Measurements from ENCODE around the gene ABTB1.

The ABTB1 gene

GRCh38 chr3:127716384-127716783 lies 43.6 kb downstream of the ABTB1 start:
- Mint-ChIP-seq H3K36me3 (no peaks in the 10 kb centered on the region), H3K4me3 (no peak overlapping the region), H3K4me1 (no peaks in the 10 kb centered on the region), H3K9me3 (no peaks in the 10 kb centered on the region), H3K27ac (no peak overlapping the region), H3K27me3 (no peaks in the 10 kb centered on the region)
- ATAC-seq (ENCODE audit: low read depth) (no peak), DNase-seq (ENCODE audit: low spot score in 2 of 2) (no peak)

- Mint-ChIP-seq H3K4me1 (no peaks in the 10 kb centered on the region), H3K4me3 (no peak overlapping the region), H3K27ac (no peak overlapping the region), H3K36me3 (no peaks in the 10 kb centered on the region), H3K9me3 (no peaks in the 10 kb centered on the region), H3K27me3 (no peaks in the 10 kb centered on the region)
- DNase-seq (ENCODE audit: low spot score in 2 of 2) (no peak), ATAC-seq (ENCODE audit: low read depth) (no peak)
Measured at GRCh38 chr3:127717357-127718244, 44.8 kb downstream of the ABTB1 start.

DNA sequence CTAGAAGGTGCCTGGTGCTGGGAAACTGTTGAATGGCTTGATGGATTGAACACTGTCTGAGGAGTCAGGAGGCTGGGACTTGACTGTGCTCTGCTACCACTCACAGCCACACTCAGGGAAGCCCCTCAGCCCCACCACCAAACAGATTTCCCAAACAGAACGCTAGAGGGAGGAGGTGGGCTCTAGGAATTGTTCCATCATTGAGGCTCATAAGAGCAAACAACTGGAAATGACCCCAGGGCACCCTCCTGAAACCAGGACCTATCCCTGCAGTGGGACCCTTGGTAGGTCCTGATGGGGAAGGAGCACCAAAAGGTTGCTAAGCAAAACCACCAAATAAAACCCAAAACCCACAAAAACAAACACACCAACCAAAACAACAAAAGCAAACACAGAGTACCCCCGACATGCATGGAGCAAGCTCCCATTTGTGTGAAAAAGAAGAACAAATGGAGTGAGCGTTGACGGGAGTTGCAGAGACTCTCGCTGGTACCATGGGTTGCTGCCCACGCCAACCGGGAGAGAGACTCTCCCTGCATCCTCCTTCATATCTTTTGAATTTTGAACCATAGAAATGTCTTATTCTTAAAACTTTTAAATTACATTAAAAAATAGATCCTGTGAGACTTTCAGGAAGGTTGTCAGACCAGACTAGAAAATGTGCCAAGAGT lies 45.6 kb downstream of the ABTB1 start:
- ATAC-seq (ENCODE audit: low read depth) (no peak), DNase-seq (ENCODE audit: low spot score in 2 of 2) (no peak)
- Mint-ChIP-seq H3K4me3 (no peak overlapping the region), H3K9me3 (no peaks in the 10 kb centered on the region), H3K27me3 (no peaks in the 10 kb centered on the region), H3K36me3 (no peaks in the 10 kb centered on the region), H3K27ac (no peak overlapping the region), H3K4me1 (no peaks in the 10 kb centered on the region)

GRCh38 chr3:127718916-127719290 lies 46.2 kb downstream of the ABTB1 start:
- H3K4me1 Mint-ChIP-seq, result no peaks in the 10 kb centered on the region
- no peaks in the 10 kb centered on the region for H3K9me3 Mint-ChIP-seq

GRCh38 chr3:127719369-127719768 lies 46.6 kb downstream of the ABTB1 start:
- Mint-ChIP-seq H3K4me1 (no peaks in the 10 kb centered on the region), H3K27ac (no peak overlapping the region), H3K36me3 (no peaks in the 10 kb centered on the region)

More at GRCh38 chr3:127718916-127719290, 46.2 kb downstream of the ABTB1 start:
- DNase-seq (ENCODE audit: low spot score in 2 of 2) (no peak), ATAC-seq (ENCODE audit: low read depth) (no peak)
- Mint-ChIP-seq H3K27ac (no peak overlapping the region), H3K4me3 (no peak overlapping the region), H3K36me3 (no peaks in the 10 kb centered on the region), H3K27me3 (no peaks in the 10 kb centered on the region)

GRCh38 chr3:127720161-127720823 lies 47.5 kb downstream of the ABTB1 start:
- Mint-ChIP-seq H3K9me3 (peaks cover 2% of the 10 kb centered on the region), H3K36me3 (peaks cover 2% of the 10 kb centered on the region), H3K27me3 (no peaks in the 10 kb centered on the region), H3K4me3 (no peak overlapping the region), H3K27ac (no peak overlapping the region), H3K4me1 (no peaks in the 10 kb centered on the region)
- ATAC-seq (ENCODE audit: low read depth) (no peak), DNase-seq (ENCODE audit: low spot score in 2 of 2) (no peak)

More at GRCh38 chr3:127719369-127719768, 46.6 kb downstream of the ABTB1 start:
- no peaks in the 10 kb centered on the region for H3K27me3 Mint-ChIP-seq
- H3K4me3 Mint-ChIP-seq, result no peak overlapping the region
- ATAC-seq (ENCODE audit: low read depth) (no peak), DNase-seq (ENCODE audit: low spot score in 2 of 2) (no peak)
- peaks cover 2% of the 10 kb centered on the region for H3K9me3 Mint-ChIP-seq

- Mint-ChIP-seq H3K36me3 (peaks cover 2% of the 10 kb centered on the region), H3K27me3 (no peaks in the 10 kb centered on the region), H3K4me3 (no peak overlapping the region), H3K4me1 (peaks cover 4% of the 10 kb centered on the region), H3K9me3 (peaks cover 2% of the 10 kb centered on the region), H3K27ac (no peak overlapping the region)
- no peak for ATAC-seq (ENCODE audit: low read depth)
- DNase-seq (ENCODE audit: low spot score in 2 of 2), result no peak
Measured at GRCh38 chr3:127720985-127721935, 48.5 kb downstream of the ABTB1 start.

DNA sequence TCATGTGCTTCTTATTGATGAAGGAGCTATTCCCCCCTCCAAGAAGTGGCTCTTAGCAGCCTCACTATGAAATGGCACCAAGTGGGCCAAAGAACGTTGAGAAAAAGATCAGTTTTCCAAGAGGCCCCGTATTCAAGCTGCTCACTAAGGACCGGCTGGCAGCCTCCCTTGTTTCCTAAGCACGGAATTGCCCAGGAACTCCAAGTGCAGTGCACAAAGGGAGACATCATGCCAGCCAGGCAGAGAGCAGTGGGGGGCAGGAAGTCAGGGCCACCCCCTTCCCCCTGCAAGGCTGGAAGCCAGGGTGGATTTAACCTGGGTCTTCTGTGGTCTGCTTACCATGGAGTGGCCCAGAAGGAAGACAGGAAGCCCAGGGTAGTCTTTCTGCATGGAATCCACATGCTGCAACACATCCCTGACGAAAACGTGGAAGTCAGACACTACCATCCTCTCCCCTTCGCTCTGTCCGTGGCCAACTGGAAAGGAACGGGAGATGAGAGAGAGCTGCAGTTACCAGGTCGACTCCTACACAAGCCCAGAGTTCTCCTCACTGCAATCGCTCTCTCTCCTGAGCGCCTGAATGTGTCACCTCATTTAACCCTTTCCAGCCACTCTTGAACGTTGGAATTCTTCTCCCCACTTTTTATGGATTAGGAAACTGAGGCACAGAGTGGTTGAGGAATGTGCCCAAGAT lies 49.5 kb downstream of the ABTB1 start:
- H3K27ac Mint-ChIP-seq, result no peak overlapping the region
- peaks cover 2% of the 10 kb centered on the region for H3K36me3 Mint-ChIP-seq
- DNase-seq (ENCODE audit: low spot score in 2 of 2) (no peak), ATAC-seq (ENCODE audit: low read depth) (no peak)
- H3K27me3 Mint-ChIP-seq, result no peaks in the 10 kb centered on the region
- peaks cover 4% of the 10 kb centered on the region for H3K4me1 Mint-ChIP-seq
- H3K9me3 Mint-ChIP-seq, result peaks cover 2% of the 10 kb centered on the region
- no peak overlapping the region for H3K4me3 Mint-ChIP-seq

DNA sequence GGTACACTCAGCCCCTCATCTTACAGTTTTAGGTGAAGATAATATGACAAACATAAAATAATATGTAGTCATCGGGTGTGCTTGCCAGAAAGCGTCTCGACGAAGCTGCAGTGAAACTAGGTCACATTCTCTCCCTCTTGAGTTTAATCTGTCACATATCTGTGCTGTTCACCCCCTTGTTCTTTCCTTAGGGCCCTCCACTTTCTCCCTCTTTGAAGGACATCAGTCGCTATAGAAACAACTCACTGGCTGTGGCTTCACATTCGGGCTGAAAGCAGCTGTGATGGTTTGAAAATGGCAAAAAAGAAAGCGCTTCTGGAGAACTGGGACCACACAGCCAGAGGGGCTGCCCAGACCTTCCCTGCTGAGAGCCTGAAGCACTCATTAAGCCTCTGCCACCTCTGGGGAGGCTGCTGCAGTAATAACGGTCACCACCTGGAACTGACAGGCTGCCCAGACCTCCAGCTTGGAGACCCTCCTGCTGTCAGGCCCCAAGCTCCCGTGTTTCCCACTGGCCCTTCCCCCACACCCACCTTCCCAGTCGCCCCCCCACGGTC lies 50.3 kb downstream of the ABTB1 start:
- H3K4me1 Mint-ChIP-seq, result peaks cover 4% of the 10 kb centered on the region
- DNase-seq (ENCODE audit: low spot score in 2 of 2), result no peak
- ATAC-seq (ENCODE audit: low read depth), result no peak
- H3K36me3 Mint-ChIP-seq, result peaks cover 2% of the 10 kb centered on the region
- no peak overlapping the region for H3K4me3 Mint-ChIP-seq
- H3K9me3 Mint-ChIP-seq, result peaks cover 2% of the 10 kb centered on the region
- H3K27ac Mint-ChIP-seq, result no peak overlapping the region
- H3K27me3 Mint-ChIP-seq, result no peaks in the 10 kb centered on the region

GRCh38 chr3:127726894-127727293 lies 54.1 kb downstream of the ABTB1 start:
- H3K4me3 Mint-ChIP-seq, result no peak overlapping the region
- H3K27ac Mint-ChIP-seq, result no peak overlapping the region
- ATAC-seq (ENCODE audit: low read depth) (no peak), DNase-seq (ENCODE audit: low spot score in 2 of 2) (no peak)
- H3K4me1 Mint-ChIP-seq, result peaks cover 4% of the 10 kb centered on the region
- H3K36me3 Mint-ChIP-seq, result peaks cover 2% of the 10 kb centered on the region
- no peaks in the 10 kb centered on the region for H3K27me3 Mint-ChIP-seq
- peaks cover 2% of the 10 kb centered on the region for H3K9me3 Mint-ChIP-seq

DNA sequence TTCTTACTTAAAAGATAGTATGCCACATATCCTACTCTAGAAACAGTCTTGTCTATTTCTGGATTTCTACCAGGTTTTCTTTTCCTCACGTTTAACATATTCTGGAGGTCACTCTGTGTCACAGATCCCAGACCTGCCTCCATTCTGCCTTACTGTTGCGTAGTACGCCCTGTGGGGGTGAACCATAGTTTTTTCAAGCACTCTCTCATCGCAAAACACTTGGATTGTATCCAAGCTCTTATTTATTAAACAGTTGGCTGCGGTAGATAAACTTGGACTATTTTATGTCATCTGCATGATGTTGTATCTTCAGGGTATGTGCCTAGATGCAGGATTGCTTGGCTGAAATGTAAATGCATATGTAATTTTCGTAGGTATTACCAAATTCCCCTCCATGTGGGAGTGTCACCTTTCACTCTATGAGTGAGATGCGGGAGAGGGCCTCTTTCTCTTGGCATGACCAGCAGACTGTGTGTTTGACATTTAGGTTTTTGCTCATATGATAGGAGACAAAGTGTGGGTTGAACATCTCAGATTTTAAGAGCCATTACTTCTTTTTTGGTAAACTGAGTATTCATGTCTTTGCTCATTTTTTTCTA lies 55.8 kb downstream of the ABTB1 start:
- DNase-seq (ENCODE audit: low spot score in 2 of 2), result no peak
- peaks cover 2% of the 10 kb centered on the region for H3K9me3 Mint-ChIP-seq
- ATAC-seq (ENCODE audit: low read depth), result no peak
- no peak overlapping the region for H3K4me3 Mint-ChIP-seq
- H3K4me1 Mint-ChIP-seq, result peaks cover 12% of the 10 kb centered on the region
- H3K27me3 Mint-ChIP-seq, result no peaks in the 10 kb centered on the region
- no peak overlapping the region for H3K27ac Mint-ChIP-seq
- H3K36me3 Mint-ChIP-seq, result peaks cover 2% of the 10 kb centered on the region

GRCh38 chr3:127729556-127730056 lies 56.9 kb downstream of the ABTB1 start:
- Mint-ChIP-seq H3K27me3 (no peaks in the 10 kb centered on the region), H3K4me1 (peaks cover 14% of the 10 kb centered on the region), H3K4me3 (no peak overlapping the region), H3K27ac (no peak overlapping the region), H3K9me3 (no peaks in the 10 kb centered on the region), H3K36me3 (peaks cover 2% of the 10 kb centered on the region)
- DNase-seq (ENCODE audit: low spot score in 2 of 2) (no peak), ATAC-seq (ENCODE audit: low read depth) (no peak)

Measured in memory B cell (primary cell).